ENCODE measurements around the gene GZMA.

- TF ChIP-seq, protein P1, sequence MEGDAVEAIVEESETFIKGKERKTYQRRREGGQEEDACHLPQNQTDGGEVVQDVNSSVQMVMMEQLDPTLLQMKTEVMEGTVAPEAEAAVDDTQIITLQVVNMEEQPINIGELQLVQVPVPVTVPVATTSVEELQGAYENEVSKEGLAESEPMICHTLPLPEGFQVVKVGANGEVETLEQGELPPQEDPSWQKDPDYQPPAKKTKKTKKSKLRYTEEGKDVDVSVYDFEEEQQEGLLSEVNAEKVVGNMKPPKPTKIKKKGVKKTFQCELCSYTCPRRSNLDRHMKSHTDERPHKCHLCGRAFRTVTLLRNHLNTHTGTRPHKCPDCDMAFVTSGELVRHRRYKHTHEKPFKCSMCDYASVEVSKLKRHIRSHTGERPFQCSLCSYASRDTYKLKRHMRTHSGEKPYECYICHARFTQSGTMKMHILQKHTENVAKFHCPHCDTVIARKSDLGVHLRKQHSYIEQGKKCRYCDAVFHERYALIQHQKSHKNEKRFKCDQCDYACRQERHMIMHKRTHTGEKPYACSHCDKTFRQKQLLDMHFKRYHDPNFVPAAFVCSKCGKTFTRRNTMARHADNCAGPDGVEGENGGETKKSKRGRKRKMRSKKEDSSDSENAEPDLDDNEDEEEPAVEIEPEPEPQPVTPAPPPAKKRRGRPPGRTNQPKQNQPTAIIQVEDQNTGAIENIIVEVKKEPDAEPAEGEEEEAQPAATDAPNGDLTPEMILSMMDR (IDR thresholded peaks at IDR 0.05; ENCODE audit: poor library complexity) = no peak
- TF ChIP-seq EZH2 (IDR thresholded peaks at IDR 0.05; ENCODE audit: borderline replicate concordance) (no peak), EZH2phosphoT487 (IDR thresholded peaks at IDR 0.05; ENCODE audit: low read depth, severe bottlenecking, unreplicated experiment) (no peak)
Observed at GRCh38 chr5:55140908-55141665, 38.6 kb downstream of the GZMA start.

All from hepatocyte (in vitro differentiated cells).